Stimulated activated CD4-positive, alpha-beta T cell treated with anti-CD3 and anti-CD28 coated beads, Interleukin-12 subunit alpha, Interleukin-12 subunit beta, amount 100 ng/mL, for 24 hours (primary cell): ENCODE data around the gene SSR4.
"Not testable (repeated sequence)": the region's sequence is repeated elsewhere in the genome, so short reads cannot be mapped to it uniquely, and the experiment has no call there.

Experiments used
- DNase-seq, 2 experiments: peaks; one replicate each; pipeline ENCODE4 v3.0.0-alpha.2; 2020; ENCODE audit warnings: low read depth in 2 of 2

The SSR4 gene

DNA sequence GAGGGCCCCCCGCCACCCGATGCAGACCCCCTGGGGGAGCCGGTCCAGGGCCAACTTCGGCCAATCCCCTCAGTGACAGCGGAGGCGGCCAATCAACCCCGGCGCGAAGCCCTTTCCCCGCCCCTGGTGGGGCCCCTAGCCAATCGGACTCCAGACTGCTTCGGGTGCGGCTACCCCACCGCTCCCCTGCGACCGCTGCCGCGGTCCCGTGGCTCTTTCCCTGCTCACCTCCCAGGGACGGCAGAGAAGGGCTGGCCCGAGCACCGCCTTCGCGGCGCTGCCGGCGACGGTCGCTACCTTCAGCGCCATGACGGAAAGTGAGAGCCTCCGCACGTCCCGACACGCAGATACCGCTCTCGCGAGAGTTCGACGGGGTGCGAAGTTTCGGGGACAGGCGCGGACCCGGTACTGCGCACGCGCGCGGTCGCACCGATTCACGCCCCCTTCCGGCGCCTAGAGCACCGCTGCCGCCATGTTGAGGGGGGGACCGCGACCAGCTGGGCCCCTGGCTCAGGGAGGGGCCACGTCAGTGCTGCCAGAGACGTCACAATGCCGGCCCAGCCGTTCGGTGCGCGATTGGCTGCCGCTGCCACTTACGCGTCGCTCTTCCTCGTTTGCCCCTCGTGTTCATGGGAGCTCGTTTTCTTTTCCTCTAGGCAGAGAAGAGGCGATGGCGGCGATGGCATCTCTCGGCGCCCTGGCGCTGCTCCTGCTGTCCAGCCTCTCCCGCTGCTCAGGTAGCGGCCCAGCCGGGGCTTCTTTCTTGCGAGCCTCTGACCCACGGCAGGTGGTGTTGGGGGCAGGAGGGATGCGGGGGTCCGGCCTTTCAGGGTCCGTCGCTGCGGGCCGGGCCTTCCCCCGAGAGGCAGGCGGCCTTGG is at the start of gene SSR4, which contains the start of gene IDH3G:
Gene SSR4, plus strand, starts transcription at position 651 of the 879 bp plus-strand sequence. Its CDS starts 20 bp downstream, at position 671.
Gene IDH3G, minus strand, starts transcription at position 358 of the 879 bp plus-strand sequence. Its CDS starts 49 bp downstream, at position 309.
- DNase-seq: peak; percentile 82 to 86

DNA sequence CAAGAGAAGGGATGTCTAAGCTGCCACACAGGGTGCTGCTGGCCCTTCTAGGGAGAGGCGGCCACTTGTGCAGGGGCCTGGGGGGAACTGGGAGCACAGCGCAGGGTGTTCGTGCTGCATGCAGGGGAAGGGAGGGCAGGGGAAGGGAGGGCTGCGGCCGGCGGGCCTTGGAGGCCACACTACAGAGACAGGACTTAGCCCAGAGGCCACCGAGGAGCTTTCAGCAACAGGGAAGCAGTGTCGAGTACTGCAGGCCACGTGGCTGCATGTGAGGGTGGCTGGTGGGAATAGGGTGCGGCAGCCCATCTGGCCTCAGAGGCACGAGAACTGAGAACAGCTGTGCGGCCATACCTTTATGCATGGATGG is 49.4 kb upstream of the SSR4 start:
- not testable (repeated sequence) for DNase-seq

GRCh38 chrX:153746359-153746758 is 48.1 kb upstream of the SSR4 start:
- no peak for DNase-seq

DNA sequence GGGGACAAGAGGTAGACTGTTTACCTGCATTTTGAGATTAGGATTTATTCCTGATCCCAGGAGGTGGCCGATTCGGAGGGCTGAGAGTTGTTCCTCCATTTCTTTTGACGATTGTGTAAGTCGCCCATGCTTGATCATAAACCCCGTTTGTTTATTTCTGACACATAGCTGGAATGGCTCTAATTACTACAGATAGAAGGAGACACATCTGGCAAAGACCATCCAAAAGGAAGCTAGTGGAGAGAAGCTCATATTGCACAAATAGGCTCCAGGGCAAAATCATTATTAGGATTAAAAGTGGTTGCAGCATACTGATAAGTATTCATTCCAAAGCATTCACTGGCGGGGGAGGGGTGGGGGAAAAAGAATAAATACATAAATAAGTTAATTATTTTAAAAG is 47.5 kb upstream of the SSR4 start:
- DNase-seq: not testable (repeated sequence)

DNA sequence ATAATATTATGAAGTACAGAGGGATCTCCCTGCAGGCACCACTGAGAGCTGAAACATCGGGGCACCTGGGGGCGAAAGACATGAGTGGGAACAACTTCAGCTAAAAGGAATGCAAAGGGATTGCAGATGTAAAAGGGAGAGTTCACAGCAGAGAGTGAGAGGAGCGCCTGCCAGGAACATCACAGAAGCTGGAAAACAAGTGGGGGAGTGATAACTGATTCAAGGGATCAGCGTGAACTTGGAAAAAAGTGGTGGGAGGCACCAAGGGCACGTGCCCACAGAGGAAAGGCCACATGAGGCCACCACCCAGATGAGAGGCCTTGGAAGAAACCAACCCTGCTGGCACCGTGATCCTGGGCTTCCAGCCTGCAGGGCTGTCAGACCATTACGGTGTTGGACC is 45.5 kb upstream of the SSR4 start:
- not testable (repeated sequence) for DNase-seq

GRCh38 chrX:153750127-153750774 is 44.2 kb upstream of the SSR4 start:
- DNase-seq: no peak

- no peak for DNase-seq
Observed at GRCh38 chrX:153755136-153755535, 39.3 kb upstream of the SSR4 start.

DNA sequence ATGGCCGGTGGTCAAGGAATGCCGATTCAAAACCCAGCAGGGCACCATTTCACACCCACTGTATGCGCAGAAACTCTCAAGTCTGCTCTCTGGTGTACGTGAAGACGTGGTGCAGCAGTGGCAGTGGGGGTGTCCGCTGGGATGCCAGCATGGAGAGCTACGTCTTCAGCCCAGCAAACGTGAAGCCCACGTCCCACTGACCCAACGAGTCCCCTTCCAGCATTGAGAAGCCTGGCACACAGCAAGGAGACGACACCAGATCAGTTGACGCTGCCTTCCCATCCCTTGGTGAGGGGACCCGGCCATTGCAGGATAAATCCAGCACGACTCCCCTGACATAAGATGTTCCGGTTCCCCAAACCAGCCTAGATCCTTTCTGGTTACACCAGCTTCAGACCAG is 32.6 kb upstream of the SSR4 start:
- DNase-seq: no peak

- no peak for DNase-seq
Observed at GRCh38 chrX:153762626-153763173, 31.8 kb upstream of the SSR4 start.

GRCh38 chrX:153763298-153763932 is 31.1 kb upstream of the SSR4 start:
- DNase-seq: no peak

DNA sequence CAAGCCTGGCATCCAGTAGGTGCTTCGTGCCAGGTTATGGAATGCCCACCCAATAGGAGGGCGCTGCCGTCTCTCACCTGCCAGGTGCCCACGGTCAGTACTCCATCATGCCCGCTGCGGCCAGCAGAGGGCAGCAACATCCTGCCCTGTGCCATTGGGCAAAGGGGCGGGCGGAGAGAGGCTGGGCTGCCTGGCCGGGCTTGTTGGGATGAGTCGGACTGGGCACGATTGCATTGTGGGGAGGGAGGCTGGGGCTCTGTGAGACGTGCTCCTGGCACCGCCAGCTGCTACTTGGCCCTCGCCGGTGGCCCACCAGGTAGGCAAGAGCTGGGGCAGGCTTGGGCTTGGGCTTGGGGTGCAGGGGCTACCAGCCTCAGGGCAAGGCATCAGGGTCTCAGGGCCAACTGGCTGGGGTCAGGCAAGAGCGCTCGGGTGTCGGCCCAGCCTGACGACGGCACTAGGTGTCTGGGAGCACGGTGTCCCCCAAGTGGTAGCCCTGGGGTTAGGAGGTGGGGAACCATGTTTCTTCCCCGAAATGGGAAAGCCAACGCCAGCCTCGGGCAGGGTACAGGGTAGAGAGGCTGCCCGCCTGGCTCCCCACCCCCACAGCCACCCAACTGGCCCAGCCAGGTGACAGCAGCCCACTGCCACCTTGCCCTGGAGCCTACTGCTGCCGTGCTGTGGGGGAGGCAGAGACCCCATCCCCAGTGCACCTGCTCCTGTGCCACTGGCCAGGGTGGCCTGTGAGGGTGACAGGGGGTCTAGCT is 30.3 kb upstream of the SSR4 start, which contains the start of gene PLXNB3:
Gene PLXNB3, plus strand, starts transcription at position 261 of the 767 bp plus-strand sequence. CDS start 1,287 bp downstream, outside the sequence.
- peak; percentile 32 to 70 for DNase-seq

DNA sequence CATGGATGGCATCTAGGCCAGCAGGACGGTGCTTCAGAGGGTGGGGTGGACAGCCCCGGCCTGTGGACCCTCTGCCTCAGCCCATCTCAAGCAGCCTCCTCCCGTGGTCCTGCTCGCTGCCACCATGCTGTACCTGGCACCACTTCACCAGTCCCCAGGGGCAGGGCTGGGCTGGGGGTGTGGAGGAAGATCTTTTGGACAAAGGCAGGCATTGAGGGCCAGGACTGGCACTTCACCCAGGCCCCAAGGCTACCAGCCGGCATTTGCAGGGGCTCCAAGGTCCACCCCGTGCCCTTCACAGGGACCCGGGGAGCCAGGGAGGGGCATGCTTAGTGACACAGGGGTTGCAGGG is 29.7 kb upstream of the SSR4 start:
- no peak for DNase-seq

DNA sequence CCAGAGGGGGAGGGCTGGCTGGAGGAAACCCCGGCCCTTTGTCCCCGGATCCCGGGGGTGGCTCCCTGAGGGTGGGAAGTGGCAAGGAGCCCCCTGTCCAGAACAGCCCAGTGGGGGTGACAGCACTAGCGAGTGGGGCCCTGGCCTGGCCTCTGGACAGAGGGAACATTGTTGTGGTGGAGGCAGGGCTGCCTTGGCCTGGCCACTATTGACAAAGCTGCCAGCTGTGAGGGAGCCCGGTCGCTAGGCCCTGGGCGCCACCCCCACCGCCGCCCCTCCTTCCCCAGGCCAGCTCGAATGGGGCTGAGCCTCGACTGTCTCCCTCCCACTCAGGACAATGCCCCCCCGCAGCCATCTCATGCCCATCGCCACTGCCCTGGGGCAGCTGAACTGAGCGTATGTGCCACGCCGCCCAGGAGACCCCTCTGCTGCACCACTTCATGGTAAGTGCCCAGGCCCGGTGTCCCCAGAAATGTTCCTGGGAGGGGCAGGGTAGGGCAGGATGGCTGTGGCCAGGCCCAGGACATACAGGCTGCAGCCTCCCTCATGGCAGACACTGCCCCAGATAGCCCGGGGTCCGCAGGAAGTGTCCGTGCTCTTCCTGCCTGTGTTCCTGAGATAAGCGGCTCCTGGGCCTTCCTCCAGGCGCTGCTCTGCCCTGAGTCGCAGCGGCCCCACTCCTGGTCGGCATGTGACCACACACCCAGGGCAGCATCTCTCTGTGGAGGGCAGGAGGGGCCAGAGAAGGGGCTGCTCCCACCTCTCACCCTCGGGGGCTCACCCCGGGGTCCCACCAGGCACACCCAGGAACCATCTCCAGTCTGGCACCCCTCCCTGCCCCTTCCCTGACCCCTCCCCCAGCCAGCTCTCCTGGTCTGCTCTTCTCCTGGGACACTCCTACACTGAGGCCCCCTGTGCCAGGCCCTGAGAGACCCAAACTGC is 29.1 kb upstream of the SSR4 start:
- DNase-seq: no peak

DNA sequence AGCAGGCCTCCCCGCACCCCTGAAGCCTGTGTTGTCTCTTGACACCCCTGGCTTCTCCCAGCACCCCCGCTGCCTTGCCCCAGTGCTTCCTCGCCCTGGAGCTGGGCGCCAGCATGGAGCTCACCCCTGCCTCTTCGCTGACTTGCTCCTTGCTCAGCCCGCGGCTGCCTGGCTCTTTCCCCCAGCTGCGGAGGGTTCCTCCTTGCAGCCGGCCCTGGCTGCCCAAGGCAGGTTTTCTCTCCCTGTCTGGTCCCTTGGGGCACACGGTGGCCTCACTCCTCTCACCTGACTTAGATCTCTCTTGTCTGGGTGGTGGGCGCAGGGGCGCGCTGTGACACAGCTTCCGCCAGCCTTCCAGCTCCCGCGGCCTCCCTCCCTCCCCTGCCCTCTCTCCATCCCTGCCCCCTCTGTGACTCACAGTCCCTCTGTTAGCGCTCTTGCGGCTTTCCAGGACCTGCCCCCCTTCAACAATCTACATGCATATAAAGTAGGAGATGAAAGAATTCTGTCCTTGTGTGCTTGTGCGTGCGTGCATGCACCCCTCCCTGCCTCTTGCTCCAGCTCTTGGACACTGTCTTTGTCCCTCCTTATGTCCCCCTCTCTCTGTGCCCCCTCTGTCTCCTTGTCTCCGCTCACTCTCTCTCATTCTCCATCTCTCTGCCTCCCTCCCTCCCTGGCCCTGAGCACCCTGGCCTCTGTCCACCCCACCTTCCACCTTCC is 28.2 kb upstream of the SSR4 start:
- peak in 1 of 2 experiments; percentile 20 for DNase-seq

- no peak for DNase-seq
Observed at GRCh38 chrX:153766871-153767673, 27.4 kb upstream of the SSR4 start.

DNA sequence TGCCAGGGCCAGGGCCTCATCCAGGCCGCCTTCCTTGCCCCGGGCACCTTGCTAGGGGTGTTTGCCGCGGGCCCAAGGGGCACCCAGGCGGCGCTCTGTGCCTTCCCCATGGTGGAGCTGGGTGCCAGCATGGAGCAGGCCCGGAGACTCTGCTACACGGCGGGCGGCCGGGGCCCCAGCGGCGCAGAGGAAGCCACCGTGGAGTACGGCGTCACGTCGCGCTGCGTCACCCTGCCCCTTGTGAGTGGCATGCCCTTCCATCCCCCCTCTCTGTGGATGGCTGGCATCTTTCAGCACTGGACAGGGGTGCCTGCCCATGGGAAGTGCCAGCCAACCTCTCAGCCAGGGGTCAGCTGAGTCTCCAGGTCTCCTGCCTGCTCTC is 26.8 kb upstream of the SSR4 start:
- DNase-seq: no peak

DNA sequence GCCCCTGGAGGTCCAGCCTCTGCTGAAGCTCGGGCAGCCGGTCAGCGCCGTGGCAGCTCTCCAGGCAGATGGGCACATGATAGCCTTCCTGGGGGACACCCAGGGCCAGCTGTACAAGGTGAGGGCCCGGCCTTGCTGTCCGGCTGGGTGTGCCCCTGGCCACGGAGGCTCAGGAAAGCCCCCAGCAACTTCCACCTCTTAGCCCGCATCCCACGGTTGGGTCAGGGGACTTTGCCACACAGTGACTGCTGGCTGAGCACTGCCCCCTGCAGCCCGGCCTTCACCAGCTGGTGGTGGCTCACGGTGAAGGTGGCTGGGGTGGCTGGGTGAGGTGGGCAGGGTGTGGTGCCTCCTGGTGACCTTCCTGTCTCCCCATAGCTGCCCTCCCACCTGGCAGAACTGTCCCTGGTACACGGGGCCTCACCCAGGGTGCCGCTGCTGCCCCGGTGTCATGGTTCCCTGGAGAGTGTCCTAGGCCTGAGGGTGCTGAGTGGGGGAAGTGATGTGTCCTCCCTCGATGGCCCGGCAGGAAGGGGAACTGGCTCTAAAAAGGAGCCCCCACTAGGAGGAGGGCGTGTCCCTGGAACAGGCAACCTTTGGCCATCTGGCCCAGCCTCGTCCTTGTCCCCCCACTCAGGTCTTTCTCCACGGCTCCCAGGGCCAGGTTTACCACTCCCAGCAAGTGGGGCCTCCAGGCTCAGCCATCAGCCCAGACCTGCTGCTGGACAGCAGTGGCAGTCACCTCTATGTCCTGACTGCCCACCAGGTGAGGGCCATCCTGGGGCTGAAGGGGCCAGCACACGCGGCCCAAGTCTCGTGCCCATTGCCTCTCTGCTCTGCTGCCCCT is 25.9 kb upstream of the SSR4 start:
- no peak for DNase-seq
